ENCODE data around the gene CFAP299.
"Not testable (repeated sequence)": the region's sequence is repeated elsewhere in the genome, so short reads cannot be mapped to it uniquely, and the experiment has no call there.

Gene CFAP299

GRCh38 chr4:80610199-80610598, 274.7 kb downstream of the CFAP299 start:
- DNase-seq (ENCODE audit: low spot score): no peak

- DNase-seq (ENCODE audit: low spot score): no peak
Observed at GRCh38 chr4:80610845-80611677, 275.5 kb downstream of the CFAP299 start.

- DNase-seq (ENCODE audit: low spot score): no peak
Observed at GRCh38 chr4:80611678-80611979, 276.1 kb downstream of the CFAP299 start.

GRCh38 chr4:80613470-80613869, 277.9 kb downstream of the CFAP299 start:
- DNase-seq (ENCODE audit: low spot score): no peak

GRCh38 chr4:80614319-80614718, 278.8 kb downstream of the CFAP299 start:
- DNase-seq (ENCODE audit: low spot score): no peak

GRCh38 chr4:80615099-80615498, 279.6 kb downstream of the CFAP299 start:
- no peak for DNase-seq (ENCODE audit: low spot score)

GRCh38 chr4:80619070-80619674, 283.6 kb downstream of the CFAP299 start:
- no peak for DNase-seq (ENCODE audit: low spot score)

GRCh38 chr4:80631861-80632260, 296.3 kb downstream of the CFAP299 start:
- DNase-seq (ENCODE audit: low spot score): no peak

- DNase-seq (ENCODE audit: low spot score): no peak
Observed at GRCh38 chr4:80637190-80637589, 301.7 kb downstream of the CFAP299 start.

- no peak for DNase-seq (ENCODE audit: low spot score)
Observed at GRCh38 chr4:80646061-80646460, 310.5 kb downstream of the CFAP299 start.

- no peak for DNase-seq (ENCODE audit: low spot score)
Observed at GRCh38 chr4:80655662-80656061, 320.1 kb downstream of the CFAP299 start.

- DNase-seq (ENCODE audit: low spot score): not testable (repeated sequence)
Observed at GRCh38 chr4:80670118-80670517, 334.6 kb downstream of the CFAP299 start.

- no peak for DNase-seq (ENCODE audit: low spot score)
Observed at GRCh38 chr4:80678413-80678812, 342.9 kb downstream of the CFAP299 start.

GRCh38 chr4:80680934-80681333, 345.4 kb downstream of the CFAP299 start:
- DNase-seq (ENCODE audit: low spot score): no peak

GRCh38 chr4:80685214-80685613, 349.7 kb downstream of the CFAP299 start:
- DNase-seq (ENCODE audit: low spot score): no peak

- not testable (repeated sequence) for DNase-seq (ENCODE audit: low spot score)
Observed at GRCh38 chr4:80687736-80688135, 352.2 kb downstream of the CFAP299 start.

GRCh38 chr4:80694171-80694570, 358.6 kb downstream of the CFAP299 start:
- no peak for DNase-seq (ENCODE audit: low spot score)

- DNase-seq (ENCODE audit: low spot score): no peak
Observed at GRCh38 chr4:80705311-80705710, 369.8 kb downstream of the CFAP299 start.

GRCh38 chr4:80709082-80709869, 373.7 kb downstream of the CFAP299 start:
- DNase-seq (ENCODE audit: low spot score): no peak

GRCh38 chr4:80710748-80711451, 375.4 kb downstream of the CFAP299 start:
- DNase-seq (ENCODE audit: low spot score): no peak

- DNase-seq (ENCODE audit: low spot score): no peak
Observed at GRCh38 chr4:80711956-80712355, 376.4 kb downstream of the CFAP299 start.

GRCh38 chr4:80713409-80713808, 377.9 kb downstream of the CFAP299 start:
- DNase-seq (ENCODE audit: low spot score): no peak

All from globus pallidus (tissue), 1 donor.